GM21526 (cell line): ENCODE measurements around the gene PCBP1.
A peak's percentile ranks its signal among the peaks of the same experiment; 100 is the strongest.
"Not testable (repeated sequence)": the region's sequence is repeated elsewhere in the genome, so short reads cannot be mapped to it uniquely, and the experiment has no call there.

Experiments used
- ATAC-seq: cut with Tn5 transposase; IDR thresholded peaks from one replicate; pipeline ENCODE4 v1.9.1; 2021; ENCODE audit warnings: moderate library complexity; ENCODE audit not compliant: unreplicated experiment, low FRiP score

PCBP1 gene

GRCh38 chr2:70086838-70087701, at the start of gene PCBP1:
PCBP1 (plus strand) TSS chr2:70087477; CDS start chr2:70087744, 267 bp downstream.
- peak; percentile 28 for ATAC-seq

- ATAC-seq: no peak
These were observed 47.9 kb upstream of the PCBP1 start for GRCh38 chr2:70039366-70039765.

- ATAC-seq: no peak
These were observed 45.6 kb upstream of the PCBP1 start for GRCh38 chr2:70041663-70042062.

GRCh38 chr2:70042246-70042645, 45.0 kb upstream of the PCBP1 start:
- no peak for ATAC-seq

GRCh38 chr2:70043252-70043875, 43.9 kb upstream of the PCBP1 start:
- no peak for ATAC-seq

GRCh38 chr2:70044290-70045040, 42.8 kb upstream of the PCBP1 start:
- no peak for ATAC-seq

GRCh38 chr2:70045405-70045804, 41.9 kb upstream of the PCBP1 start:
- ATAC-seq: no peak

- no peak for ATAC-seq
These were observed 41.3 kb upstream of the PCBP1 start for GRCh38 chr2:70045932-70046331.

- no peak for ATAC-seq
These were observed 40.7 kb upstream of the PCBP1 start for GRCh38 chr2:70046534-70046933.

GRCh38 chr2:70047451-70047850, 39.8 kb upstream of the PCBP1 start:
- no peak for ATAC-seq

- ATAC-seq: no peak
These were observed 38.0 kb upstream of the PCBP1 start for GRCh38 chr2:70049255-70049654.

GRCh38 chr2:70050631-70051425, 36.4 kb upstream of the PCBP1 start:
- ATAC-seq: no peak

- ATAC-seq: not testable (repeated sequence)
These were observed 32.0 kb upstream of the PCBP1 start for GRCh38 chr2:70055259-70055658.

GRCh38 chr2:70061317-70061716, 26.0 kb upstream of the PCBP1 start:
- ATAC-seq: no peak

- ATAC-seq: no peak
These were observed 25.0 kb upstream of the PCBP1 start for GRCh38 chr2:70062270-70062669.

GRCh38 chr2:70068119-70068518, 19.2 kb upstream of the PCBP1 start:
- ATAC-seq: no peak

- no peak for ATAC-seq
These were observed 18.2 kb upstream of the PCBP1 start for GRCh38 chr2:70069049-70069448.

GRCh38 chr2:70070542-70071268, 16.6 kb upstream of the PCBP1 start:
- peak; percentile 70 for ATAC-seq

GRCh38 chr2:70073493-70073892, 13.8 kb upstream of the PCBP1 start:
- ATAC-seq: no peak

GRCh38 chr2:70078384-70078783, 8.9 kb upstream of the PCBP1 start:
- ATAC-seq: no peak
